G401.6 (cell line): ENCODE data around the gene CADM1.

Source experiments
- FAIRE-seq: peaks from 2 replicates; lab custom pipeline; 2012; peaks lifted over from hg19 to GRCh38; lab: Jason Lieb, UNC

Gene CADM1

DNA sequence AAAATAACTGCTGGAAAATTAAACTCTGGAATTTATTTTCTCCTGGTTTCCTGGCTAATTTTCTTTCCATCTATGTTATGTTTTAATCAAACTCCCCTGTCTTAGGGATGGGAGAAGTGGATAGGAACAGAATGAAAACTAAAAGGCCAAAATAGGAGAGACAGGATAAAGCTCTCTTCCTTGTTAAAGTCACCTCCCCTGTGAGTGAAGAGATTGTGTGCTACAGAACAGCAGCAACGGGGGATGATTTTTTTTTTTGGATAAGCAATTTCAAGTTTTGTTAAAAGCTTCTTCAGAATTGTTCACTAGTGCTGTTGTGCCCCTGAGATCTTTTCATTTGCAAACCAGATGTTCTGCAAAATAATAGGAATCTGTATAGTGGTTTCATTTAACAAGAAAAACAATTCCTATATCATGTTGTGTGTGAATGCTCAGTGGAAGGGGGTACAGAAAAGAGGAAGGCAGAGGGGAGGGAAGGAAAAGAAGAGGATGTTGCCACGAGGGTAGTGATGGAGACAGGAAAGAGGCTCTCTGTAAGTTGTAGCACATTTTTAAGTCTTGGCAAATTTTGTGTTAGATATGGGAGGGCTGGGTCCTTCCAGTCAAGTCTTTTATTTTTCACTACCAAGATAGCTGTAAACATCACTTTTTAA, 301.2 kb downstream of the CADM1 start:
- no peak for FAIRE-seq

DNA sequence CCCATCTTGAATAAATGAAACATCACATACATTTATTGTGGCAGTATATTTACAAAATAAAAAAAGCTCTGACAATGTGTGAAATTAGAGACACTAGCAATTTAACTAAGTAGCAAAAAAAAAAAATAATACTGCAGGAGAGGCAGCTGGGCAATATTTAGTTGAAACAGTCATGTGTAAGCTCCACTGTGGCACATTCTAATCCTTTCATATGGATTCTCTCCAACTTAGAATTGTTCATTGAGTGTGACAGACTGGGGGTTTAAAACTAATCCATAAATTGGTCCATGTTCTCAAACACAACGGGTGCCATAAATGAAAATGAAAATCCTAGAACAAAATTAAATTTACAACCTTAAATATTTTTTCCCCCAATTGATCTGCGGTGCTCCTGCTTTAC, 302.1 kb downstream of the CADM1 start:
- FAIRE-seq = no peak

DNA sequence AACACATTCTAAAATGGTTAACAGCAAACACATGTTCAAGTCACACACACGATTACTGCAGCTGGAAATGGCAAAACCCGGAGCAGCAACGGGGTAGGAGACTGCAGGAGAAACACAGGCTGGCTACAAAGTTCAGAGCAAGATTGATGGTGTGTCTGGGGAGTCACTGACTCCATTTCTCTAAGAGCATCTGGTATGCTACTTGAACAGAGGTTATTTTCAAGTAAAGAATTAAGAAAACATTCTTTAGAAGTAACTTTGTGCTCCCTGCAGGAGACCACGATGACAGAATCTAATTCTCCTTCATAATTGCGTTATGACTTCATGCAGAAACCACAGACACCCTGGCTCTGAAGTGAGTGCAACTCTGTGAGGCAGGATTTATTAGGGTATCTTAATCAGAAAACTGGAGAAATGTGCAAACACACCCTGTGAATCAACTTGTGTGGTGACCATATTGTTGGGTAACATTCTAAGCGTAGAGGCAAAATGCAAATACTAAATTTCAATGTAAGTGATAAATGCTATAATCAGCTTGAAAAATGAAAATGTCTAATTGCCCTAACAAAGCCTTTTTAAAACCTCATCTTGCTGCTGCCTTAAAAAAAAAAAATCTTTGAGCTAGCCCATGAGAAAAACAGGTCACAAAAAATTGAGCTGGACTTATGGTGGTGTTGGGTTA, 303.0 kb downstream of the CADM1 start:
- FAIRE-seq = no peak

DNA sequence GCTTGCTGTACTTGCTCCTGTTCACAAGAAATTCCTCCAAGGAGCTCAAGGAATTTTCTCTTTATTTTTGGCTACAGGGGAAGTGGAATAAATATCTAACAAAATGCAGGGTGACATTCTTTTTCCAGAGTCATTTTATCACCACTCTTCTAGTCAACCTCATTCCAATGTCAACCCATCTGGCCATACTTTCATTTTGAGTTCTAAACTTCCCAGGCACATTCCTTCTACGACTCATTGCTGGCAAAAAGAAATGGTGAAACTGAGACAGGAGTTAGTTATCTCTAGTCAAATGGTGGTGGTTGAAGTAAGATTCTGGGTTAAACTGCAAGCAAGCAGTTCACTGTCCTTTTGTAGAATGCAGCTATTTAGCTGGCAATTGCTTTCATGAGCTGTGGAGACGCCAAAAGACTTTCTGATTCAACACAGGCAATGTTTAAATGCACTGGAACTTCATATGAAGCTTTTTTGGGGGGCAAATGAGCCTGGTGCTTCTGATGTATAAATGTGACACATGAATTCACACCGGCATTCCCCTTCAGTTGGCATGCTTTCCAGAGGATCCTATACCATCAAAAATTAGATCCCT, 304.6 kb downstream of the CADM1 start:
- no peak for FAIRE-seq

DNA sequence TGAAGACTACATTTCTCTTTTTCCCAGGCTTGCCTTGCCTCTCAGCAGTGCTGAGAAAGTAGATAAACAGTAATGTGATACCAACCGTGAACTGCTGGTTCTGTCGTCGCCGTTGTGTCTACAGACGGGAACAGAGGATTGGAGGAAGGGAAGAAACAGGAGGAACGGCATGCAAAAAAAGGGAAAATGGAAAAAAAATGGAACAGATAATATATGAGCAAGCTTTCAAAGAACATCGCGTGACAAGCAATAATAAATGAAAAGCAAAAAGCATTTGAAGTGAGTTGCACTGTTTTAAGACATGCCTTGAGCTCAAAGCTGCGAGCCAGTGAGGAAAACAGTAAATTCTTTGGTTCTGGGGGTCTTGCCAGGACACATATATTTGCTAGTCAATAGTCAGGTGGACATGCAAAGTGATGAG, 305.9 kb downstream of the CADM1 start:
- no peak for FAIRE-seq

DNA sequence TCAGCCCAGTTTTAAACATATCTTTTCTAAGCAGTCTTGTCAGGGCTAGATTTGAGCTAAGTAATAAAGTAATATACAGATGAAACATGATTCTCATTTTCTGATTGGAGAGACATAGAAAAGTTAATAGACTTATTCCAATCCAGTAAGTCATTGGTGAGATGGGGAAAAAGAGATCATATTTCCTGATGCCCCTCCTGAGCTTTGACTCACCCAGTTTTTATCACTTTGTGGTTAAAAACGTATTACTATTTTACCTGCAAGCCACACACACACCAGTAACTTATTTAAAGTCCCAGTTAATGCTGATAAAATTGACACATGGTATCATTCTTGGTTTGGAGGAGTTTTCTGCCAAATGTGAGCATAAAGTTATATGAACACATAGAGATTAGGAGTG, 306.8 kb downstream of the CADM1 start:
- no peak for FAIRE-seq

DNA sequence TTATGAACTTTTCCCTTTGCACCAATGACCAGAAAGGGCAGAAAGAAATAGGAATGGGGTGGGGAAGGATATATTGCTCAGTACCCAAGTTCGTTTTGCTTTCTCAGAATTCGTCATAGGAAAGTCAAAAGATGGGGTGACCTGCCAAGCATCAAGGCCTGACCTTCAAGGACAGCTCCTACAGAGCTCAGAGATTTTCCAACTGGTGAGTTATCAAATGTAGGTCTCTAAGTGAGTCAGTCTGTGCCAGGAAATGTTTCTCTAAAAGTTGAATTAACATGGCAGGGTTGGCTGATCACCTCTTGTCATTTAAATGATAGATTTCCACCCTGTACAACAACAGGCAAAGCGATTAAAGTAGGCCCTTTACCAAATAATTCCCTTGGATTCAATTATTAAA, 307.2 kb downstream of the CADM1 start:
- no peak for FAIRE-seq

DNA sequence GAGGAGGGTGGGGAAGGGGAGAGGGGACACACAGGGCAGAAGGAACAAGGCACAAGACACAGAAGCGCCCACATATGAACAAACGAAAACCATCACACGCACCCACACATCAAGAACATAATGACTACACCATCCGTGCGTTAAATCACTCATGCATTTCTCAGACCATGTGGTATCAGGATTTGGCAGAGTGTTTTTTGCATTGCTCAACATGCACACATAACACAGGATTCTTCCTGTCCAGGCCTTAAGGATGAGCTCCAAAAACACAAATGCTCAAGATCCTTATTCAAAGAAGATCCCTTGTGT, 309.5 kb downstream of the CADM1 start:
- FAIRE-seq = no peak

DNA sequence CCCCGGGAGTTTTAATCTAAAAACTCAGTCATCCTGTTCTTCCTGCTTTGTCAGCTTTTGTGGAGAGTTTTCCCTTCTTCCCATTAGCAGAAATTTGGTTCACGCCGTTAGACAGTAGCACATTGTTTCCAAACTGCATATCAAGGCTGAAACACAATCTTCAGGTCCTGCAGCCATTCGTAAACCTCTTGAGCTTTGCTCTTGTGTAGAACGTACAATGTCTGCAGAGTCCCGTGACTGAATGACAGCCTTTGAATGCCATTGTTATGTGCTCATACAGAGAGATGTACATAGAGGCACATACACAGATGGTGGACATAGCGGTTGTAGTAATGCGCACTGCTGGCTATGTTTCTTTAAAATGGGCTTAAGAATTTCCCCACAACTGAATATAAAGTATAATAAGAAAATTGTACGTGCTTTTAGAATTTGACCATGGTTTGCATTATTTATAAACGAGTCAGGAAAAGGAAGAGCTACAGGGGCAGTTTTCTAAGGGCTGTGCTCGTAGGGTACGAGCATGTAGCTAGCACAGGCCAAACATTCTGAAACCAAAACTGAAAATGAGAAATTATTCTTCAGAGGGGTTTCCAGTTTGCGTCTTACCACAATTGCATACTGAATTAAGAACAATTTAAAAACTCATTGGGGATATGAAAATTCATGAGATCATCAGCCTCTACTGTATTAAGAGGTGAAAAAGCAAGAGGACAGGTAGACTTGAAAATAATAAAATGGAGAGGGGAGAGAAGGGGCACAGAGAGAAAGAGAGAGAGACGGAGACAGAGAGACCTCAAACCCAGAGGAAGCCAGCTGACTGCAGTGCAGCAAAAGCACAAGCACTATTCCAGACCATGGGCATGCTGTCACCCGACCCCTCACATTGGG, 310.1 kb downstream of the CADM1 start:
- FAIRE-seq = no peak

DNA sequence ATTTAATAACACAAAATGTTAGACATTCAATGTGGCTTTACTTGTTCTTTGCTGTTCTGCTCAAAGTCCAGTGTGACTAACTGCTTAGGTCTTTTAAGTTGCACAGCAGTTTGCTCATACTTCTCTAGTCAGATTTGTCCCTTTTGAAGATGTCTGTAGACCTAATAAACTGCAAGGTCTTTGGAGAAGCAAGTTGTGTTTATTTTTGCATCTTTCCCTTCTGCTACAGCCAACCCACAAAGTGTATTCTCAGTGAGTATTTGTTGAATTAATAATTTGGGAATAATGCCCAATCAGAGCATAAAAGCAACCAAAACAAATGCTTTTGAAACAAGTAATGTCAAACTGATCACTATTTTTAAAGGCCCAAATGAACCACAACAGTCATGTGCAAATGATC, 312.5 kb downstream of the CADM1 start:
- no peak for FAIRE-seq

DNA sequence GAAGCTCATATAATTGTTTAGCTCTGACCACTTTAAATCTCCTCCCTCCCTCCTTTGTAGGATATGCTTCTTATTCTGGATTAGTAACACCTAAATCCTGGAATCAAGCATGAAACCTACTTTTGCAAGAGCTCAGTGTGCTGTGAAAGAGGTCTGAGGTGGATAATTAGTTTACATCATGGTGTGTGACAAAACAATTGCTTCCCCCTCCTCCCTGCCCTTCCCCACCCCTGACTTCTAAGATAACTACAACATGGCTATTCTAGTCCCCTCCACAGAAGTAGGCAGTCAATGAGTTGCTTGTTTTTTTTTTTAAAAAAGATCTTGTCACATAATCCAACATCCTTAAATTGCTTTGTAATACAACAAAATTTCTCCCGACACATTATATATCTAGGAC, 314.0 kb downstream of the CADM1 start:
- FAIRE-seq = no peak

DNA sequence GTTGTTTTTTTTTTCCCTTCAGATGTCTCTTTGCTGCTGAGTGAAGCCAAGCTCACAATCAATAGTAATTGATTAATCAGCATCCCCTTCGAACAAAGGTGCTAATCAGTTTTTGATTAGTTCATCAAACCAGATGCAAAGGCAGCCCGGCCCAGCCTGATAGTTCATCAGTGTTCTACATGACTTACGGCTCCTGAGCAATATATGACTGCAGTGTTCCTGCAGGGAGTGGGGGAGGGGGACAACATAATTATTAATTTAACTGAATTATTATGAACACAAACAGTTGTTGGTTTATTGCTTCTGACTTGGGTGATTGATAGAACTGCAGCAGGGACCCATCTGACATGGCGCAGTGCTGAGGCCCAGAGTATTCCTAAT, 315.3 kb downstream of the CADM1 start:
- no peak for FAIRE-seq

DNA sequence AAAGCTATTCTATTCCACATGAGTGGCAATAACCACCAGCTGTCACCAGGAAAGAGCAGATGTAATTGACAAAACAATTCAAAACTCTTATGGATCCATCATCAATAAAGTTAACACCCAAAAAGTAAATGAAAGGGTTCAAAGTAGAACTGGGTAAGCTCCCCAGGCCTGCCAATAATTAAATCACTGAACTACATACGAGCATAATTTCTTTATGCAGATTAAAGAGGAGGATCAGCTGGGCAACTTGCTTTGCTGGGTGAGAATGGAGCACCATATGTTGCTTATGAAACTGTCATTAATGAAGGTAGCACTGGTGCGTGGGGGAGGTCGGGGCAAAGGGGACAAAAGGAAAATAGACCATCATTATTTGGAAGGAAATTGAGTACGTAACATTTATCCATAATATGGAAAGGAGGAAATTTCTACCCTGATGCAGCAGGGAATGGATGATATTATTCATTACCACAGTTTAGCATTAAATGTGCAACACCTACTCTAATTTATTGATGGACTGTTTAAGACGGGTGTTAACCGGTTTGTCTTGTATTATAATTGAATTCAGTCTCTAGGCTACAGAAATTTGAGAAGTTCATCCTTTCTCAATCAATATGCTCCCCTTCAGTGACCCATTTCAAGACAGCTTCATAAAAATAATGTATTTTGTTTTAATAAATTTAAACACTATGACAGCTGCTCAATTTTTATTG, 315.9 kb downstream of the CADM1 start:
- FAIRE-seq = no peak

DNA sequence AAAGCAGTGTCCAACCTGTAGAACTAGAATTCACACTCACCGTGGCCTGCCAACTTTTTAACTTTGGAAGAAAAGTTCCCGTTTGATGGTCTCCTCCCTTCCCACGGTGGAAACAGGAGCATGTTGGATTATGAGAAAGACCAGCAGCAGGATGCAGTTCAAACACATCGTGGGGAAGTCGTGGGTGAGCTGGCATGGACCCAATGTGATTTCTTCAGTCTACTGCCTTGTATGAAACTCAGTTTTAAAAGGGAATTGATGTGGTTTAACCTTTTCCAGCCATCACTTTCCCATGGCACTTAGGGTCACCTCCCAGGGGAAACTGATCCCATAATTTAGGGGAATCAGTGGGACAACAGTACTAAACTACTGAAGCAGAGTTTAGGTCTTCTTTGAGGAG, 318.3 kb downstream of the CADM1 start:
- FAIRE-seq = no peak

DNA sequence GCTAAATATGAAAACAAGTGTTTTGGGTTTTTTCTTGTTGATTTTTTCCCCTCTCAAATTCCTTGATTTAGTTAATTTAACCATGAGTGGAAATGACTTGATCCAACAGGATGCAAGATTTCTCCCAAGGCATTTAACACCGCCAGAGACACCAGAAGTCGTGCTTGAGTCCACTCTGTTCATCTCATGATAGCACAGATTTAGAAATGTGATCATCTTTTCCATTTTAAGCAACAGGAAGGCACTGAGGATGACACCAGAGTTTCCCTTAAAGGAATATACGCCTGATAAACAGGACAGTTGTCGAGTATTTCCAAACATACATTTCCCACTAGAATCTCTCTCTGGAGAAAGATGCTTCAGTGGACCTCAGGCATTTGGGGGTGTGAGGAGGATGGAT, 318.7 kb downstream of the CADM1 start:
- no peak for FAIRE-seq

DNA sequence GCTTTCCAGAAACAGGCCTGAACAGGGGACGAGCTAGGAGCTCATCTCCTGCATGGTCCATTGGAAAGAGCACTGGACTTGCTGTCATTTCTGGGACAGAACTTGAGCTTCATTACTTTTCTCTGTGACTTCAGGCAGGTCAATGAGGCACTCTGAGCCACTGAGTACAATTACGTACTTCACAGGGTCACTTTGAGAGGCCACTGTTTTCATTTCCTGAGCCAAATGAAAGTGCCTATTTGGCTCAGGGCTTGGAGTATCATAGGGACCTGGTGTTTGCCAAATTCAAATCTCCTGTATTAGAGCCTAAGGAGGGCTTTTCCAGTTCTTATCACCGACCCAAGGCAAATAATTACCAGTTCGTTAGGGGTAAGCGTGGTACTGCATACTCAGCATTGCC, 319.3 kb downstream of the CADM1 start:
- no peak for FAIRE-seq

DNA sequence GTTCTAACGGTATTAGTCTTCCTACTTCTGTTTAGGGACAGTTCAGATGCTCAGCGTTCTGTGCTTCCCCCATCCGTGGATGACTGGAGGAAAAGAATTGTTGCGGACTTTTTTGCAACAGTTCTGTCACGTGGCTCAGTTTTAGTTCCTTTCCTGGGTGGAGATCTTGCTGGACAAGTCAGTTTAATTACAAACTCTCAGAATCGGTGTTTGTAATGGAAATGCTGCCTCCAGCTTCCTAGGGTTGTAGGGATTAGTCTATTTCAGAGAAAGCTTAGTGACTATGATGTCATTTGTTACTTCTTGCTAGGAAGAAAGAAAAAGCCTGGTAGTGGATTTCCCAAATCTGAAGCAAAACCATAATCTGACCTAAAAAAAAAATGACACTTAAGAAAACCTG, 320.4 kb downstream of the CADM1 start:
- FAIRE-seq = no peak

DNA sequence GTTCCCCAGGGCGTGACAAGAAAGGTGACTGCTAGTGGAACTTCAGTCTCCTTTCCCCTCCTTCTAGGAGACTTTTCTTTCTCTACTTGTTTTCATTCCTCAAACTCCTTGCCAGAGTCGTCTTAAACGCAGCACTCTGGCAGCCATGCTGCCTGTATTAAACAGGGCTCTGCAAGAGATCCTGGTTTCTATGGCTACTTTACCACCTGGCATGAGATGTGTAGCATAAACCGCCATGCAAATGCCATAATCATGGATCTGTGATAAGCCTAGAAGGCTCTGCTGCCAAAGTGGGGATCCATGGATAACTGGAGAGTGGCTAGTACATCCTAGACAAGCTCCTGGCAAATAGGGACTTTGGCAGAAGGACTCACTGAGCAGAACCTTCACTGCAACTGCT, 321.1 kb downstream of the CADM1 start:
- no peak for FAIRE-seq

DNA sequence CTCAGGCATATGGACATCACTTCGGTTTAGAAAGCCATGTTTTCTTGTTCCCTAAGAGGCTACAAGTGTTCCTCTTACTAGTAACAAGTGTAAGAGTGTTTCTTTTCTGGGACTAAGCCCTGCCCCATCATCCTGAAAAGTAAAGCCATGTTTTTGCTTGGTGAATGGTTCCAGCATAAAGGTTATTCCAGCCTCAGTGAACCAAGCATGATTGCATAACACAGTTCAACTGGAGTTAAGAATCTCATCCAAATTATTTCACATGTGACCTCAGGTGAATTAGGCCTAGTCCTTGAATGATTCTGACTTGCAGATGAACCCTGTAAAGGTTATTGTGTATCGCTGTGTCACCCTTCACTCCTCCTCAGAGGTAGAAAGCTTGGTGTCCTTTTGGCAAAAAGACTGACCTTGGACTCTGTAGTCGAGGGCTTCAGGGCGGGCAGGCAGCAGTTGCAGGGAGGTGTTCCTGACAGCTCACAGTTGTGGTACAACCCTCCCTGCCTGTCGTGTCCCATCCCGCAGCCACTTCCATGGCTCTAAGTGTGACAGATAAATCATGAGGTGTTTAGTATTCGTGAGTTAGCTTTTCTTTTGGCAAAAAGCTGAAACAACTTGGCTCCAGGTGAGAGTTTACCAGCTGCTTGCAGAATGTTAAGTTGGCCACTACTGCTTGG, 321.8 kb downstream of the CADM1 start:
- FAIRE-seq = no peak

DNA sequence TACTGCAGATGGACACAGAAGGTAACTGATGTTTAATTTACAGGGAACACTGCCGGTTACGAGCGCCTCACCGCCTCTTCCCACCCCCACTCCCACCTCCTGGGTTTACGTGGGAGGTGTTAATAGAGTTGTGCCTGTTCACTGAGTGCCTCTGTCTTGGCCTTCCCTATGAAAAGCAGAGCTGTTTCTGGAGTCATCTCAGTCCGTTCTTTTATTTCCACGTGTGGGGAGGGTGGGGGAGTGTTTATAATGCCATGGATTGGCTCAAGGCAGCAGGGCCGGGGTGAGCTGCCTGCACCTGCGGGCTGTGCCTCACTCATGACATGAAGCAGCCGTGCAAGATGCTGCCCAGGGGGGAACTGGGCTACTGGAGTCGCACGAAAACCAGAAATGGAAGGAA, 322.7 kb downstream of the CADM1 start:
- no peak for FAIRE-seq

DNA sequence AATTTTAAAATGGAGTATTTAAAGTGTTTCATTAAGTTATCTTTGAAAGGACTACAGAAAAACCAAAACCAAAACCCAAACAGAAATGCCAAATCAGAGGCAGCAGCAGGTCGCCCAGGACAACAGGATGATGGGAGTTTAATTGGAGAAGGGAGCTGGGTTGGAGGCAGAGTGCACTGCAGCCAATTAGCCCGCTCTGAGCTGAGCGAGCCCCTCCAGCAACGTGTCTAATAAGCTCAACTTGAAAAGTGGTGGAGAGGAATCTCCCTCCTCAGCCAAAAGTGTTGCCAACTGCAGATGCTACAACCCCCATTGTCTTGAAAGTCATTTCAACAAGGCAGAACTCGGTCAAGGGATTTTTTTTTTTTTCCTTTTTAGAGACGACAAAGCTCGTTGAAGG, 323.9 kb downstream of the CADM1 start:
- FAIRE-seq = no peak

DNA sequence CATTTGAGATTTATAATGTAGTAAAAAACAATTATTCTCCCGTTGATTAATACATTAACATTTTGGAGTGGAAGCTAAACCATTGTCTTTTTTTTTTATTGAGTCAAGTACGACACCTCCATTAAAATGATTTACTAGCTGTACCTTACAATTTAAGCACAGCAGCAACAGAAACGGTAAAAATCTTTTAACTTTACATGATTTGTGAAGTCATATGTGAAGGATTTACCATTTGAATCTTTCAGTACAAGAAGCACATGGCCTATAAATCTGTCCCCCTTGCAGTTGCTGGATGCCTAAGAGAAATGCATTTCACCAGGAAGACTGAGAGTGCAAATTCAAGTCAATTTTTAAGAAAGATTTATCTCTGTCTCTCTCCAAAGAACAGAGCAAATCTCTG, 324.6 kb downstream of the CADM1 start:
- FAIRE-seq = no peak
